ENCODE results near the gene SEC14L5. TPM values are rescaled to one million over a fixed set of nuclear protein-coding genes. Genes with fewer than 3 reads are reported as not detected.

Gene SEC14L5
- total and polyA plus RNA-seq, 2 of the 4 experiments (the other 2 are of a cell fraction) = 0.07 TPM; not detected in 1

DNA sequence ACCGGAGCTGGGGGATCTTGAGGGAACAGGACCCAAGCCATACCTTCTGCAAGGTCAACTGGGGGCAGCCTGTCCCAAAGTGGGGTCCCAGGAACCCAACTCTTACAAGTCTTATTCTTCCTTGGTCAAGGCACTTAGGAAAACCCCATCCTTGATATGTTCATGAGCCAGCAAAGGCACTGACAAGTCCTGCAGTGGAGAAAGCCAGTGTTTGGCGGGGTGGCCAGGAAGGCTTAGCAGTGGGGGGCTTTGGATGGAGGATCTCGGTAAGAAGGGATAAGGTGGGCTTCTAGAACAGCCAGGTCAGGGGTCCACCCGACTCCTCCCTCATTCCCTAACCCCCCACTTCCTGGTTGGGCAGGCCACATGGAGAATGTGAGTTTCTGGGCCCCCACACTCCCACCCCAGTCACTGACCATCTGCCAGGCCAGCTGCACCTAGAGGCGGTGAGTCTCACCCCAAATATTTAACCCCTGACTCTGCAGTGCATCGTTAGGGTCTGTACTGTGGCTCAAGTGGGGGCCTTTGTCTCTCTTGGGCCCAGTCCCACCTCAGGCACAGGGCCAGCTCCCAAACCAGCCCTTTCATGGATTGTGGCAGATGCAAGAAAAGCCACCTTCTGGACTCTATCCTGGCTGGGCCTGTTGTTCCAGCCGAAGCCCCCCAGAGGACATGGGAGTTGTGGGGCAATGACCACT is 43.5 kb upstream of the SEC14L5 start:
- intact Hi-C loops (cut with micrococcal nuclease) = no loop called here
- WGBS, 2 experiments (ENCODE audit: extremely low coverage in 2 of 2, insufficient read length in 1 of 2) = 89% methylated on average over 1 of the region's 7 CpGs; no CpG with 5 or more reads in 1 of the 2 experiments
- Histone ChIP-seq H3K56ac (ENCODE audit: extremely low read depth, insufficient read depth, low read length) (no peak overlapping the region), H4K5ac (ENCODE audit: low read depth, low read length) (no peak overlapping the region), H3K36me3 (ENCODE audit: control insufficient read depth, insufficient read depth, low read length) (no peaks in the 10 kb centered on the region), H2AFZ (replicated peaks; ENCODE audit: low read length, poor library complexity) (peak overlapping the region; percentile 56), H3K18ac (ENCODE audit: low read depth, low read length) (no peak overlapping the region), H3K9me3 (ENCODE audit: control insufficient read depth, insufficient read depth, low read length) (no peaks in the 10 kb centered on the region), H3K4me1 (ENCODE audit: control insufficient read depth, insufficient read depth, low read length) (peaks cover 12% of the 10 kb centered on the region), H3K4ac (ENCODE audit: low read depth, low read length) (no peak overlapping the region), H3K27me3 (ENCODE audit: control insufficient read depth, insufficient read depth, low read length) (peaks cover 5% of the 10 kb centered on the region; the same call in 1 of the 2 replicates), H2BK15ac (ENCODE audit: low read depth, low read length) (no peak overlapping the region), H3K4me3 (ENCODE audit: insufficient read depth, low read depth, low read length) (no peak overlapping the region), H3K9ac (ENCODE audit: low read depth, low read length) (no peak overlapping the region), H3K9me1 (ENCODE audit: insufficient read depth, low read length) (no peaks in the 10 kb centered on the region), H3K27ac (ENCODE audit: insufficient read depth, low read length) (no peak overlapping the region), H3K23ac (ENCODE audit: low read depth, low read length) (no peak overlapping the region), H3K14ac (replicated peaks; ENCODE audit: low read depth, low read length) (no peak overlapping the region), H3K79me1 (ENCODE audit: low read depth in 1 of 2, low read length in 2 of 2) (no peaks in the 10 kb centered on the region), H4K91ac (ENCODE audit: insufficient read depth, low read depth, low read length) (no peak overlapping the region), H4K20me1 (ENCODE audit: insufficient read depth, low read length) (0 out of 2 replicates have a peak, but pooled peaks cover 4% of the 10 kb centered on the region), H2BK120ac (ENCODE audit: low read depth, low read length) (no peak overlapping the region), H2BK20ac (ENCODE audit: low read depth, low read length) (no peak overlapping the region), H2AK9ac (replicated peaks; ENCODE audit: low read depth, low read length, poor library complexity) (peak overlapping the region; percentile 70), H2AK5ac (ENCODE audit: low read depth, low read length) (no peak overlapping the region), H4K8ac (ENCODE audit: low read depth in 2 of 2, low read length in 2 of 2) (no peak overlapping the region), H2BK5ac (ENCODE audit: low read depth, low read length, poor library complexity, severe bottlenecking) (peak overlapping the region; percentile 25), H3K4me2 (ENCODE audit: low read depth, low read length) (no peak overlapping the region)
- ATAC-seq (ENCODE audit: low read depth) (no peak), DNase-seq (no peak)
- dilution Hi-C loops (cut with HindIII; ENCODE audit: low sequenced_read_pairs, unreplicated experiment) = no loop called here
- no peak for TF ChIP-seq MAZ (IDR thresholded peaks at IDR 0.05; ENCODE audit: borderline replicate concordance, low read depth, low read length)
- no peak for TF ChIP-seq NFE2L2 (IDR thresholded peaks at IDR 0.05; ENCODE audit: low read depth, low read length)
- TF ChIP-seq RCOR1 (IDR thresholded peaks at IDR 0.05; ENCODE audit: insufficient replicate concordance, low read length) = no peak
- TF ChIP-seq, protein P1, sequence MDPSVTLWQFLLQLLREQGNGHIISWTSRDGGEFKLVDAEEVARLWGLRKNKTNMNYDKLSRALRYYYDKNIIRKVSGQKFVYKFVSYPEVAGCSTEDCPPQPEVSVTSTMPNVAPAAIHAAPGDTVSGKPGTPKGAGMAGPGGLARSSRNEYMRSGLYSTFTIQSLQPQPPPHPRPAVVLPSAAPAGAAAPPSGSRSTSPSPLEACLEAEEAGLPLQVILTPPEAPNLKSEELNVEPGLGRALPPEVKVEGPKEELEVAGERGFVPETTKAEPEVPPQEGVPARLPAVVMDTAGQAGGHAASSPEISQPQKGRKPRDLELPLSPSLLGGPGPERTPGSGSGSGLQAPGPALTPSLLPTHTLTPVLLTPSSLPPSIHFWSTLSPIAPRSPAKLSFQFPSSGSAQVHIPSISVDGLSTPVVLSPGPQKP (IDR thresholded peaks at IDR 0.05; ENCODE audit: borderline replicate concordance, low read depth, low read length) = no peak
- TF ChIP-seq POLR2A (IDR thresholded peaks at IDR 0.05; ENCODE audit: low read depth, low read length) = no peak
- no peak for TF ChIP-seq MXI1 (IDR thresholded peaks at IDR 0.05; ENCODE audit: borderline replicate concordance, low read depth, low read length)
- no peak for TF ChIP-seq SMC3 (IDR thresholded peaks at IDR 0.05; ENCODE audit: low read depth, low read length)
- TF ChIP-seq, protein P2, sequence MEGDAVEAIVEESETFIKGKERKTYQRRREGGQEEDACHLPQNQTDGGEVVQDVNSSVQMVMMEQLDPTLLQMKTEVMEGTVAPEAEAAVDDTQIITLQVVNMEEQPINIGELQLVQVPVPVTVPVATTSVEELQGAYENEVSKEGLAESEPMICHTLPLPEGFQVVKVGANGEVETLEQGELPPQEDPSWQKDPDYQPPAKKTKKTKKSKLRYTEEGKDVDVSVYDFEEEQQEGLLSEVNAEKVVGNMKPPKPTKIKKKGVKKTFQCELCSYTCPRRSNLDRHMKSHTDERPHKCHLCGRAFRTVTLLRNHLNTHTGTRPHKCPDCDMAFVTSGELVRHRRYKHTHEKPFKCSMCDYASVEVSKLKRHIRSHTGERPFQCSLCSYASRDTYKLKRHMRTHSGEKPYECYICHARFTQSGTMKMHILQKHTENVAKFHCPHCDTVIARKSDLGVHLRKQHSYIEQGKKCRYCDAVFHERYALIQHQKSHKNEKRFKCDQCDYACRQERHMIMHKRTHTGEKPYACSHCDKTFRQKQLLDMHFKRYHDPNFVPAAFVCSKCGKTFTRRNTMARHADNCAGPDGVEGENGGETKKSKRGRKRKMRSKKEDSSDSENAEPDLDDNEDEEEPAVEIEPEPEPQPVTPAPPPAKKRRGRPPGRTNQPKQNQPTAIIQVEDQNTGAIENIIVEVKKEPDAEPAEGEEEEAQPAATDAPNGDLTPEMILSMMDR (conservative IDR thresholded peaks at IDR 0.05; ENCODE audit: low read depth, low read length) = no peak
- ChIA-PET POLR2A (ENCODE audit: unreplicated experiment) (no interaction called here), CTCF (interaction anchor here (0.9 kb wide), 1 partner anchor 24 kb away, joined by 3 read pairs; no protein-coding TSS in a partner anchor)
- no TSS peak for BruUV-seq (replicated peaks)
- in situ Hi-C loops (cut with MboI; ENCODE audit: low sequenced_read_pairs) = no loop called here
